Endothelial cell of umbilical vein (primary cell): ENCODE results near the gene CMTM4.

Source experiments
- EZH2 ChIP-seq: IDR thresholded peaks from 2 replicates; pipeline ENCODE4 v1.6.1; 2012; ENCODE audit warnings: borderline replicate concordance, low read depth, mild to moderate bottlenecking, moderate library complexity, low read length, inconsistent platforms; ENCODE audit not compliant: severe bottlenecking
- FOS ChIP-seq: IDR thresholded peaks from 2 replicates; pipeline ENCODE4 v1.6.1; 2011; ENCODE audit warnings: mild to moderate bottlenecking, low read length, moderate library complexity, borderline replicate concordance; ENCODE audit not compliant: insufficient read depth
- GATA2 ChIP-seq: IDR thresholded peaks from 2 replicates; pipeline ENCODE4 v1.7.0; 2011; ENCODE audit warnings: low read depth, mild to moderate bottlenecking, moderate library complexity, mixed read lengths, low read length; ENCODE audit not compliant: insufficient read length, insufficient read depth
- JUN ChIP-seq: IDR thresholded peaks from 2 replicates; pipeline ENCODE4 v1.6.1; 2011; ENCODE audit warnings: borderline replicate concordance, low read depth; ENCODE audit not compliant: insufficient read length, insufficient read depth
- MYC ChIP-seq: IDR thresholded peaks from one replicate; pipeline ENCODE4 v1.6.1; 2011; ENCODE audit warnings: mild to moderate bottlenecking, low read depth, low read length
- POLR2A ChIP-seq: IDR thresholded peaks from 2 replicates; pipeline ENCODE4 v1.6.1; 2012; ENCODE audit warnings: low read depth, mild to moderate bottlenecking, control low read depth, low read length
- POLR2AphosphoS5 ChIP-seq: IDR thresholded peaks from 2 replicates; pipeline ENCODE4 v1.6.1; 2012; ENCODE audit warnings: low read depth, mild to moderate bottlenecking, control low read depth, low read length, moderate library complexity; ENCODE audit not compliant: insufficient read depth
- TF ChIP-seq, protein P1 (sequence below): IDR thresholded peaks from 2 replicates; pipeline ENCODE4 v1.6.1; 2011; ENCODE audit not compliant: insufficient read depth, insufficient read length
- TF ChIP-seq, protein P2 (sequence below), 2 donors: IDR thresholded peaks; 1 replicate in 1 of 2; 2 replicates in 1 of 2; pipeline ENCODE4 v1.5.1; 2011; ENCODE audit warnings: low read length in 2 of 2, mild to moderate bottlenecking in 2 of 2, moderate library complexity in 2 of 2, control low read depth in 1 of 2, inconsistent platforms in 1 of 2, low read depth in 1 of 2; ENCODE audit not compliant: insufficient read depth in 1 of 2; ENCODE audit errors: extremely low read depth in 1 of 2

DNA sequence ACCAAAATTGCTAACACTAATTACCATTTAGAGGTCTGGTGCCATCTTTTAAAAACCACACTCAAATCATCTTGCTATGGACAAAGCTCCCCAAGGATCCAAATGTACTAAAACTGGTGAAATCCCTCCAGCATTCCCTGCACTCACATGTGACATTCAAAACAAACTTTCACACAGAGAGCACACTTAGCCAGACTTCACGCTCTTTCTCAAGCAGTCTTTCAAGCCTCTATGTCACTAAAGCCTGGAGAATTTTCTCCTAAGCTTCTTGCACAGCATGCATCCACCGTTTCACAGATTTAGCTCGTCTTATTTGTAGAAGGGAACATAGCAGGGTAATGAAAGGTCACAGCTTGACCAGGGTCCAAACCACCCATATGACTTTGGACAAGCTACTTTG, 72.8 kb downstream of the CMTM4 start:
- TF ChIP-seq, protein P1, sequence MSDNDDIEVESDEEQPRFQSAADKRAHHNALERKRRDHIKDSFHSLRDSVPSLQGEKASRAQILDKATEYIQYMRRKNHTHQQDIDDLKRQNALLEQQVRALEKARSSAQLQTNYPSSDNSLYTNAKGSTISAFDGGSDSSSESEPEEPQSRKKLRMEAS = no peak
- TF ChIP-seq POLR2AphosphoS5 (no peak), EZH2 (no peak), POLR2A (no peak), MYC (no peak), GATA2 (no peak), JUN (no peak), FOS (no peak)
- TF ChIP-seq, protein P2, sequence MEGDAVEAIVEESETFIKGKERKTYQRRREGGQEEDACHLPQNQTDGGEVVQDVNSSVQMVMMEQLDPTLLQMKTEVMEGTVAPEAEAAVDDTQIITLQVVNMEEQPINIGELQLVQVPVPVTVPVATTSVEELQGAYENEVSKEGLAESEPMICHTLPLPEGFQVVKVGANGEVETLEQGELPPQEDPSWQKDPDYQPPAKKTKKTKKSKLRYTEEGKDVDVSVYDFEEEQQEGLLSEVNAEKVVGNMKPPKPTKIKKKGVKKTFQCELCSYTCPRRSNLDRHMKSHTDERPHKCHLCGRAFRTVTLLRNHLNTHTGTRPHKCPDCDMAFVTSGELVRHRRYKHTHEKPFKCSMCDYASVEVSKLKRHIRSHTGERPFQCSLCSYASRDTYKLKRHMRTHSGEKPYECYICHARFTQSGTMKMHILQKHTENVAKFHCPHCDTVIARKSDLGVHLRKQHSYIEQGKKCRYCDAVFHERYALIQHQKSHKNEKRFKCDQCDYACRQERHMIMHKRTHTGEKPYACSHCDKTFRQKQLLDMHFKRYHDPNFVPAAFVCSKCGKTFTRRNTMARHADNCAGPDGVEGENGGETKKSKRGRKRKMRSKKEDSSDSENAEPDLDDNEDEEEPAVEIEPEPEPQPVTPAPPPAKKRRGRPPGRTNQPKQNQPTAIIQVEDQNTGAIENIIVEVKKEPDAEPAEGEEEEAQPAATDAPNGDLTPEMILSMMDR (IDR thresholded peaks at IDR 0.05; ENCODE audit: extremely low read depth in 1 of 2, insufficient read depth in 1 of 2, low read depth in 1 of 2, low read length in 2 of 2) = no peak
